ENCODE results near the gene MCM5.

The MCM5 gene

GRCh38 chr22:35443338-35443737 lies 43.4 kb downstream of the MCM5 start:
- peaks cover 15% of the 10 kb centered on the region for H3K4me1 ChIP-seq (ENCODE audit: control insufficient read depth, insufficient read depth, low read length)
- H3K4me3 ChIP-seq (ENCODE audit: low read length in 2 of 2) = no peak overlapping the region
- no peaks in the 10 kb centered on the region for H3K27me3 ChIP-seq (ENCODE audit: control insufficient read depth in 1 of 2, insufficient read depth in 2 of 2, low read length in 2 of 2)
- H3K27ac ChIP-seq (ENCODE audit: low read length) = no peak overlapping the region
- no peak overlapping the region for H3K9ac ChIP-seq (ENCODE audit: low read length in 2 of 2)
- H3K9me3 ChIP-seq (ENCODE audit: control insufficient read depth in 2 of 2, low read length in 2 of 2) = no peaks in the 10 kb centered on the region
- no peaks in the 10 kb centered on the region for H3K36me3 ChIP-seq (ENCODE audit: control insufficient read depth in 2 of 2, insufficient read depth in 2 of 2, low read length in 2 of 2)

- no peaks in the 10 kb centered on the region for H3K27me3 ChIP-seq (ENCODE audit: control insufficient read depth in 1 of 2, insufficient read depth in 2 of 2, low read length in 2 of 2)
- H3K9me3 ChIP-seq (ENCODE audit: control insufficient read depth in 2 of 2, low read length in 2 of 2) = no peaks in the 10 kb centered on the region
- H3K9ac ChIP-seq (ENCODE audit: low read length in 2 of 2) = no peak overlapping the region
- no peaks in the 10 kb centered on the region for H3K36me3 ChIP-seq (ENCODE audit: control insufficient read depth in 2 of 2, insufficient read depth in 2 of 2, low read length in 2 of 2)
- H3K4me1 ChIP-seq (ENCODE audit: control insufficient read depth, insufficient read depth, low read length) = peaks cover 15% of the 10 kb centered on the region
- H3K27ac ChIP-seq (ENCODE audit: low read length) = no peak overlapping the region
- H3K4me3 ChIP-seq (ENCODE audit: low read length in 2 of 2) = no peak overlapping the region
Observed at GRCh38 chr22:35443790-35444684, 44.1 kb downstream of the MCM5 start.

GRCh38 chr22:35444685-35445399 lies 44.9 kb downstream of the MCM5 start:
- Histone ChIP-seq H3K36me3 (ENCODE audit: control insufficient read depth in 2 of 2, insufficient read depth in 2 of 2, low read length in 2 of 2) (no peaks in the 10 kb centered on the region), H3K27me3 (ENCODE audit: control insufficient read depth in 1 of 2, insufficient read depth in 2 of 2, low read length in 2 of 2) (no peaks in the 10 kb centered on the region), H3K9me3 (ENCODE audit: control insufficient read depth in 2 of 2, low read length in 2 of 2) (no peaks in the 10 kb centered on the region), H3K27ac (ENCODE audit: low read length) (no peak overlapping the region), H3K9ac (ENCODE audit: low read length in 2 of 2) (no peak overlapping the region), H3K4me1 (ENCODE audit: control insufficient read depth, insufficient read depth, low read length) (peaks cover 15% of the 10 kb centered on the region), H3K4me3 (ENCODE audit: low read length in 2 of 2) (no peak overlapping the region)

- Histone ChIP-seq H3K9ac (ENCODE audit: low read length in 2 of 2) (peak overlapping the region in 1 of 2 donors; percentile 29), H3K36me3 (ENCODE audit: control insufficient read depth in 2 of 2, insufficient read depth in 2 of 2, low read length in 2 of 2) (no peaks in the 10 kb centered on the region), H3K27ac (ENCODE audit: low read length) (peak overlapping the region; percentile 81), H3K4me1 (ENCODE audit: control insufficient read depth, insufficient read depth, low read length) (peaks cover 15% of the 10 kb centered on the region), H3K4me3 (ENCODE audit: low read length in 2 of 2) (no peak overlapping the region), H3K27me3 (ENCODE audit: control insufficient read depth in 1 of 2, insufficient read depth in 2 of 2, low read length in 2 of 2) (no peaks in the 10 kb centered on the region), H3K9me3 (ENCODE audit: control insufficient read depth in 2 of 2, low read length in 2 of 2) (no peaks in the 10 kb centered on the region)
Observed at GRCh38 chr22:35445933-35446332, 46.0 kb downstream of the MCM5 start.

GRCh38 chr22:35446365-35446764 lies 46.4 kb downstream of the MCM5 start:
- Histone ChIP-seq H3K9ac (ENCODE audit: low read length in 2 of 2) (peak overlapping the region; percentile 29 to 34), H3K4me3 (ENCODE audit: low read length in 2 of 2) (peak overlapping the region in 1 of 2 donors; percentile 22), H3K27me3 (ENCODE audit: control insufficient read depth in 1 of 2, insufficient read depth in 2 of 2, low read length in 2 of 2) (no peaks in the 10 kb centered on the region), H3K36me3 (ENCODE audit: control insufficient read depth in 2 of 2, insufficient read depth in 2 of 2, low read length in 2 of 2) (no peaks in the 10 kb centered on the region), H3K27ac (ENCODE audit: low read length) (peak overlapping the region; percentile 81), H3K4me1 (ENCODE audit: control insufficient read depth, insufficient read depth, low read length) (peaks cover 15% of the 10 kb centered on the region), H3K9me3 (ENCODE audit: control insufficient read depth in 2 of 2, low read length in 2 of 2) (no peaks in the 10 kb centered on the region)

- Histone ChIP-seq H3K36me3 (ENCODE audit: control insufficient read depth in 2 of 2, insufficient read depth in 2 of 2, low read length in 2 of 2) (no peaks in the 10 kb centered on the region), H3K9ac (ENCODE audit: low read length in 2 of 2) (no peak overlapping the region), H3K4me1 (ENCODE audit: control insufficient read depth, insufficient read depth, low read length) (peaks cover 17% of the 10 kb centered on the region), H3K27ac (ENCODE audit: low read length) (no peak overlapping the region), H3K27me3 (ENCODE audit: control insufficient read depth in 1 of 2, insufficient read depth in 2 of 2, low read length in 2 of 2) (peaks cover 0 to 5% of the 10 kb centered on the region in 2 donors), H3K9me3 (ENCODE audit: control insufficient read depth in 2 of 2, low read length in 2 of 2) (no peaks in the 10 kb centered on the region), H3K4me3 (ENCODE audit: low read length in 2 of 2) (no peak overlapping the region)
Observed at GRCh38 chr22:35448523-35448922, 48.6 kb downstream of the MCM5 start.

GRCh38 chr22:35449829-35450689 lies 50.1 kb downstream of the MCM5 start:
- peaks cover 0 to 5% of the 10 kb centered on the region in 2 donors for H3K27me3 ChIP-seq (ENCODE audit: control insufficient read depth in 1 of 2, insufficient read depth in 2 of 2, low read length in 2 of 2)
- H3K4me3 ChIP-seq (ENCODE audit: low read length in 2 of 2) = no peak overlapping the region
- no peaks in the 10 kb centered on the region for H3K36me3 ChIP-seq (ENCODE audit: control insufficient read depth in 2 of 2, insufficient read depth in 2 of 2, low read length in 2 of 2)
- H3K9ac ChIP-seq (ENCODE audit: low read length in 2 of 2) = no peak overlapping the region
- no peaks in the 10 kb centered on the region for H3K9me3 ChIP-seq (ENCODE audit: control insufficient read depth in 2 of 2, low read length in 2 of 2)
- H3K27ac ChIP-seq (ENCODE audit: low read length) = no peak overlapping the region
- peaks cover 17% of the 10 kb centered on the region for H3K4me1 ChIP-seq (ENCODE audit: control insufficient read depth, insufficient read depth, low read length)

- Histone ChIP-seq H3K9ac (ENCODE audit: low read length in 2 of 2) (no peak overlapping the region), H3K27ac (ENCODE audit: low read length) (no peak overlapping the region), H3K36me3 (ENCODE audit: control insufficient read depth in 2 of 2, insufficient read depth in 2 of 2, low read length in 2 of 2) (no peaks in the 10 kb centered on the region), H3K4me1 (ENCODE audit: control insufficient read depth, insufficient read depth, low read length) (peaks cover 16% of the 10 kb centered on the region), H3K27me3 (ENCODE audit: control insufficient read depth in 1 of 2, insufficient read depth in 2 of 2, low read length in 2 of 2) (peaks cover 0 to 5% of the 10 kb centered on the region in 2 donors), H3K4me3 (ENCODE audit: low read length in 2 of 2) (no peak overlapping the region), H3K9me3 (ENCODE audit: control insufficient read depth in 2 of 2, low read length in 2 of 2) (no peaks in the 10 kb centered on the region)
Observed at GRCh38 chr22:35450824-35451569, 51.1 kb downstream of the MCM5 start.

GRCh38 chr22:35451592-35451991 lies 51.7 kb downstream of the MCM5 start:
- Histone ChIP-seq H3K4me1 (ENCODE audit: control insufficient read depth, insufficient read depth, low read length) (peaks cover 11% of the 10 kb centered on the region), H3K9ac (ENCODE audit: low read length in 2 of 2) (no peak overlapping the region), H3K36me3 (ENCODE audit: control insufficient read depth in 2 of 2, insufficient read depth in 2 of 2, low read length in 2 of 2) (no peaks in the 10 kb centered on the region), H3K4me3 (ENCODE audit: low read length in 2 of 2) (no peak overlapping the region), H3K27ac (ENCODE audit: low read length) (no peak overlapping the region), H3K27me3 (ENCODE audit: control insufficient read depth in 1 of 2, insufficient read depth in 2 of 2, low read length in 2 of 2) (peaks cover 0 to 5% of the 10 kb centered on the region in 2 donors), H3K9me3 (ENCODE audit: control insufficient read depth in 2 of 2, low read length in 2 of 2) (no peaks in the 10 kb centered on the region)

- no peaks in the 10 kb centered on the region for H3K36me3 ChIP-seq (ENCODE audit: control insufficient read depth in 2 of 2, insufficient read depth in 2 of 2, low read length in 2 of 2)
- H3K27me3 ChIP-seq (ENCODE audit: control insufficient read depth in 1 of 2, insufficient read depth in 2 of 2, low read length in 2 of 2) = peaks cover 0 to 5% of the 10 kb centered on the region in 2 donors
- H3K9ac ChIP-seq (ENCODE audit: low read length in 2 of 2) = no peak overlapping the region
- no peak overlapping the region for H3K27ac ChIP-seq (ENCODE audit: low read length)
- no peaks in the 10 kb centered on the region for H3K9me3 ChIP-seq (ENCODE audit: control insufficient read depth in 2 of 2, low read length in 2 of 2)
- peaks cover 8% of the 10 kb centered on the region for H3K4me1 ChIP-seq (ENCODE audit: control insufficient read depth, insufficient read depth, low read length)
- H3K4me3 ChIP-seq (ENCODE audit: low read length in 2 of 2) = no peak overlapping the region
Observed at GRCh38 chr22:35452351-35452781, 52.4 kb downstream of the MCM5 start.
